Bronchial epithelial cell (primary cell): ENCODE results near the gene LAMC1. TPM values are rescaled to one million over a fixed set of nuclear protein-coding genes. Genes with fewer than 3 reads are reported as not detected.

Experiments used
- DNase-seq: peaks from one replicate; pipeline ENCODE4 v3.0.0-alpha.2; 2010; ENCODE audit warnings: low read depth
- FAIRE-seq: peaks from 2 replicates; lab custom pipeline; 2011; peaks lifted over from hg19 to GRCh38; lab: Jason Lieb, UNC
- H3K27me3 ChIP-seq: 2 replicates; pipeline ENCODE4 v1.5.1; 2011; ENCODE audit warnings: low read length; ENCODE audit not compliant: control insufficient read depth, insufficient read depth
- H3K36me3 ChIP-seq: 2 replicates; pipeline ENCODE4 v1.5.1; 2011; ENCODE audit warnings: low read length; ENCODE audit not compliant: control insufficient read depth, insufficient read depth
- H3K4me3 ChIP-seq: 2 replicates; pipeline ENCODE4 v1.5.1; 2011; ENCODE audit warnings: mild to moderate bottlenecking, low read depth, low read length, control low read depth
- total RNA-seq: library from RNA; depleted of rRNA; stranded (reverse); fragments of >200 nt; gene quantifications from 2 replicates; pipeline ENCODE4 v1.2.1, GENCODE V29; 2014
- TF ChIP-seq, protein P1 (sequence below): IDR thresholded peaks from 2 replicates; pipeline ENCODE4 v1.5.1; 2011; ENCODE audit warnings: mild to moderate bottlenecking, moderate library complexity, low read length, control low read depth, inconsistent platforms; ENCODE audit not compliant: insufficient read depth, severe bottlenecking

Gene LAMC1
- total RNA-seq, 1 donor from 2014 or later, result 219 TPM

GRCh38 chr1:183039985-183040447 is 16.8 kb downstream of the LAMC1 start:
- TF ChIP-seq, protein P1, sequence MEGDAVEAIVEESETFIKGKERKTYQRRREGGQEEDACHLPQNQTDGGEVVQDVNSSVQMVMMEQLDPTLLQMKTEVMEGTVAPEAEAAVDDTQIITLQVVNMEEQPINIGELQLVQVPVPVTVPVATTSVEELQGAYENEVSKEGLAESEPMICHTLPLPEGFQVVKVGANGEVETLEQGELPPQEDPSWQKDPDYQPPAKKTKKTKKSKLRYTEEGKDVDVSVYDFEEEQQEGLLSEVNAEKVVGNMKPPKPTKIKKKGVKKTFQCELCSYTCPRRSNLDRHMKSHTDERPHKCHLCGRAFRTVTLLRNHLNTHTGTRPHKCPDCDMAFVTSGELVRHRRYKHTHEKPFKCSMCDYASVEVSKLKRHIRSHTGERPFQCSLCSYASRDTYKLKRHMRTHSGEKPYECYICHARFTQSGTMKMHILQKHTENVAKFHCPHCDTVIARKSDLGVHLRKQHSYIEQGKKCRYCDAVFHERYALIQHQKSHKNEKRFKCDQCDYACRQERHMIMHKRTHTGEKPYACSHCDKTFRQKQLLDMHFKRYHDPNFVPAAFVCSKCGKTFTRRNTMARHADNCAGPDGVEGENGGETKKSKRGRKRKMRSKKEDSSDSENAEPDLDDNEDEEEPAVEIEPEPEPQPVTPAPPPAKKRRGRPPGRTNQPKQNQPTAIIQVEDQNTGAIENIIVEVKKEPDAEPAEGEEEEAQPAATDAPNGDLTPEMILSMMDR, result no peak
- FAIRE-seq, result no peak
- Histone ChIP-seq H3K4me3 (no peak overlapping the region), H3K27me3 (no peaks in the 10 kb centered on the region), H3K36me3 (no peaks in the 10 kb centered on the region)
- peak; percentile 39 for DNase-seq

- Histone ChIP-seq H3K27me3 (no peaks in the 10 kb centered on the region), H3K4me3 (no peak overlapping the region), H3K36me3 (no peaks in the 10 kb centered on the region)
- DNase-seq (no peak), FAIRE-seq (no peak)
- TF ChIP-seq, protein P1, result no peak
These were observed 17.3 kb downstream of the LAMC1 start for GRCh38 chr1:183040547-183040971.

- DNase-seq, result no peak
- no peak for FAIRE-seq
- Histone ChIP-seq H3K36me3 (no peaks in the 10 kb centered on the region), H3K4me3 (no peak overlapping the region), H3K27me3 (no peaks in the 10 kb centered on the region)
- TF ChIP-seq, protein P1, result no peak
These were observed 20.0 kb downstream of the LAMC1 start for GRCh38 chr1:183043254-183043653.

DNA sequence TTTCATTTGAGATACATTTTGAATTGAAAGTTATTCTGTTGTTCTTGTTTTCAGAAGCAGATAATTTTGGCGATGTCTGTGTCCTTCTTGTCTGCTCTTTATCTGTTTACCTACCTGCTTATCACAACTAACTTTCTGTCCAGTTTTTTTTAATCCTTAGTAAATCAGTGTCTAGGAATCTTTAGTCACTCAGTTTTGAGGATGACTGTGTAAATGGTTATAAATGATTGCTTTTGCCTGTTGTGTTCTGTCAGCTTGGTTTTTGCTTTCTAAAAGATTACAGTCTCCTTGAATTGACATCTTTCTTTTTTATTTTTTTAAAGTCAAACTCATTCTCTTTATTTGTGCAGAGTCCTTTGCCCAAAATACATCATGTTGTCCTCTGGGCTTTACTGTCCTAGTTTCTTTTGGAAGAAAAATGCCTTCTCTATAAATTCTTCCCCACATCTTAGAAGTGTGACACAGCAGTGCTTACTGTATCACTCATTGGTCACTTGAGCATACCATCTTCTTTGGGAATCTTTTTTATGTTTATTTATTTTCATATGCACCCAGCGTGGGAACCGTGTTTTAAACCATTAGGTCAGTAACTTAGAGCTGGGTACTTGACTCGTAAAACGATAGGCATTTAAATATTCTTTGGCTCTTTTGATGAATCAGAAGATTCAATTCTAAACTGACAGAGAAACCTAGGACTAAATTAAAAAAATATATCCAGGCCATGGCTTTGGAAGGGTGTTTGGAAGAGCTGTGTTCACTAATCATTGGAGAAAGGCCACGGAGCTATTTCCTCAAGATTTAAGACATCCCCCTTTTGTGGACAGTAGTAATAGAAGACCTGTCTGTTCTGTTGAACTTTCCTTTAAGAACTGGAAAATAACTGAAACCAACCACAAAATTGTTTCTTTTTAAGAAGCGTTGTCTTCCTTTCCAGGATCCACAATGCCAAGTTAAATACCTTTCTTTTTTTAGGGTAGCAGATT is 20.9 kb downstream of the LAMC1 start:
- FAIRE-seq (no peak), DNase-seq (no peak)
- TF ChIP-seq, protein P1, result no peak

GRCh38 chr1:183044893-183045649 is 21.9 kb downstream of the LAMC1 start:
- DNase-seq (no peak), FAIRE-seq (no peak)
- TF ChIP-seq, protein P1, result no peak
- no peak overlapping the region for H3K4me3 ChIP-seq
- no peaks in the 10 kb centered on the region for H3K27me3 ChIP-seq
- no peaks in the 10 kb centered on the region for H3K36me3 ChIP-seq

More for the DNA sequence above, 20.9 kb downstream of the LAMC1 start:
- H3K4me3 ChIP-seq, result no peak overlapping the region
- no peaks in the 10 kb centered on the region for H3K36me3 ChIP-seq
- no peaks in the 10 kb centered on the region for H3K27me3 ChIP-seq
